Lung (tissue), 12 donors: ENCODE results near the gene CDK11B. TPM values are rescaled to one million over a fixed set of nuclear protein-coding genes. Genes with fewer than 3 reads are reported as not detected.

Experiments used
- ATAC-seq: fragments of 200-7000 bp; cut with Tn5 transposase; one replicate; pipeline ENCODE4 v1.9.1; 2020; ENCODE audit warnings: moderate number of reproducible peaks; ENCODE audit not compliant: insufficient read depth, low FRiP score
- DNase-seq, 3 donors: peaks; one replicate each; pipeline ENCODE4 v3.0.0-alpha.2; 2013 to 2017
- H3K27ac ChIP-seq, 2 donors: one replicate each; pipeline ENCODE4 v1.5.1; 2013; ENCODE audit warnings: mild to moderate bottlenecking in 2 of 2, moderate library complexity in 2 of 2, control low read depth in 1 of 2, inconsistent platforms in 1 of 2, low read depth in 1 of 2, low read length in 1 of 2
- H3K27me3 ChIP-seq, 3 donors: one replicate each; pipeline ENCODE4 v1.5.1; 2013; ENCODE audit warnings: low read length in 2 of 3; ENCODE audit not compliant: control insufficient read depth in 3 of 3, insufficient read depth in 3 of 3
- H3K36me3 ChIP-seq, 4 donors: one replicate each; pipeline ENCODE4 v1.5.1; 2013; ENCODE audit warnings: low read length in 4 of 4, mild to moderate bottlenecking in 1 of 4, moderate library complexity in 1 of 4; ENCODE audit not compliant: control insufficient read depth in 4 of 4, insufficient read depth in 4 of 4
- H3K4me1 ChIP-seq, 5 donors: one replicate each; pipeline ENCODE4 v1.5.1; 2013; ENCODE audit warnings: low read length in 5 of 5, mild to moderate bottlenecking in 2 of 5, moderate library complexity in 1 of 5; ENCODE audit not compliant: control insufficient read depth in 5 of 5, insufficient read depth in 5 of 5
- H3K4me3 ChIP-seq: one replicate; pipeline ENCODE4 v1.5.1; 2013; ENCODE audit warnings: mild to moderate bottlenecking, control low read depth, moderate library complexity
- H3K9ac ChIP-seq, 2 donors: one replicate each; pipeline ENCODE4 v1.5.1; 2013; ENCODE audit warnings: low read length in 2 of 2, control low read depth in 1 of 2; ENCODE audit not compliant: insufficient read depth in 1 of 2
- H3K9me3 ChIP-seq, 4 donors: one replicate each; pipeline ENCODE4 v1.5.1; 2013; ENCODE audit warnings: low read length in 3 of 4, mild to moderate bottlenecking in 1 of 4, moderate library complexity in 1 of 4; ENCODE audit not compliant: control insufficient read depth in 4 of 4, insufficient read depth in 3 of 4
- WGBS, 2 donors: extraction: QIAGEN DNeasy Blood & Tissue Kit; methylation state at CpG; one replicate each; pipeline ENCODE4 v1.1.7; 2013; 5-methylcytosine and 5-hydroxymethylcytosine counted together
- polyA plus RNA-seq, 2 donors: library from polyadenylated mRNA; stranded (reverse); fragments of 200-250 nt; gene quantifications; one replicate each; pipeline ENCODE4 v1.2.1, GENCODE V29; 2013
- total RNA-seq, 2 donors: library from RNA; depleted of rRNA in 1 of 2; stranded (reverse); fragments of >200 nt in 1 of 2; gene quantifications; one replicate each; pipeline ENCODE4 v1.2.1, GENCODE V29; 2014 to 2021
- TF ChIP-seq, protein P1 (sequence below): IDR thresholded peaks from 2 replicates; pipeline ENCODE4 v1.5.1; 2012; ENCODE audit warnings: mild to moderate bottlenecking; ENCODE audit errors: control extremely low read depth, extremely low read depth
- donor health status: control.
- donor health status: control.
- donor health status: Bipolar disorder and iron deficiency.
- donor health status: healthy.
- donor health status: DM: yes; HTN: yes; CAD: no.

CDK11B gene
- total and polyA plus RNA-seq, 4 donors: 15.7 to 39.6 (median 24.2) TPM

DNA sequence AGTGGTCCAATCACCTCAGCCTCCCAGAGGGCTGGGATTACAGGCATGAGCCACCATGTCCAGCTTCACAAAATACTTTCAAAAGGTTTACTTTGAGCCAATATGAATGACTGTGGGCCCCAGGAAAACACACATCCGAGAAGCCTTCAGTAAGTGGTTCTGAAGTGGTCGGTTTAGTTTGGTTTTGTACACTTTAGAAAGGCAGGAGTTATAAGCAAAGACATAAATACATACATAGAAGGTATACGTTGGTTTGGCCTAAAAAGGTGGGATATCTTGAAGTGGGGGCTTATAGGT is 46.8 kb downstream of the CDK11B start:
- Histone ChIP-seq H3K27me3 (no peaks in the 10 kb centered on the region), H3K4me1 (peaks cover 6 to 25% (median 10%) of the 10 kb centered on the region in 5 donors), H3K27ac (peak overlapping the region in 1 of 2 donors; percentile 79), H3K9ac (no peak overlapping the region), H3K4me3 (no peak overlapping the region), H3K36me3 (peaks cover 0 to 1% (median 0%) of the 10 kb centered on the region in 4 donors), H3K9me3 (no peaks in the 10 kb centered on the region)
- peak; percentile 48 to 85 (median 70) for DNase-seq
- no peak for ATAC-seq
- WGBS, 2 donors: 74% methylated on average over 3 of the region's 3 CpGs
- TF ChIP-seq, protein P1, sequence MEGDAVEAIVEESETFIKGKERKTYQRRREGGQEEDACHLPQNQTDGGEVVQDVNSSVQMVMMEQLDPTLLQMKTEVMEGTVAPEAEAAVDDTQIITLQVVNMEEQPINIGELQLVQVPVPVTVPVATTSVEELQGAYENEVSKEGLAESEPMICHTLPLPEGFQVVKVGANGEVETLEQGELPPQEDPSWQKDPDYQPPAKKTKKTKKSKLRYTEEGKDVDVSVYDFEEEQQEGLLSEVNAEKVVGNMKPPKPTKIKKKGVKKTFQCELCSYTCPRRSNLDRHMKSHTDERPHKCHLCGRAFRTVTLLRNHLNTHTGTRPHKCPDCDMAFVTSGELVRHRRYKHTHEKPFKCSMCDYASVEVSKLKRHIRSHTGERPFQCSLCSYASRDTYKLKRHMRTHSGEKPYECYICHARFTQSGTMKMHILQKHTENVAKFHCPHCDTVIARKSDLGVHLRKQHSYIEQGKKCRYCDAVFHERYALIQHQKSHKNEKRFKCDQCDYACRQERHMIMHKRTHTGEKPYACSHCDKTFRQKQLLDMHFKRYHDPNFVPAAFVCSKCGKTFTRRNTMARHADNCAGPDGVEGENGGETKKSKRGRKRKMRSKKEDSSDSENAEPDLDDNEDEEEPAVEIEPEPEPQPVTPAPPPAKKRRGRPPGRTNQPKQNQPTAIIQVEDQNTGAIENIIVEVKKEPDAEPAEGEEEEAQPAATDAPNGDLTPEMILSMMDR: no peak

DNA sequence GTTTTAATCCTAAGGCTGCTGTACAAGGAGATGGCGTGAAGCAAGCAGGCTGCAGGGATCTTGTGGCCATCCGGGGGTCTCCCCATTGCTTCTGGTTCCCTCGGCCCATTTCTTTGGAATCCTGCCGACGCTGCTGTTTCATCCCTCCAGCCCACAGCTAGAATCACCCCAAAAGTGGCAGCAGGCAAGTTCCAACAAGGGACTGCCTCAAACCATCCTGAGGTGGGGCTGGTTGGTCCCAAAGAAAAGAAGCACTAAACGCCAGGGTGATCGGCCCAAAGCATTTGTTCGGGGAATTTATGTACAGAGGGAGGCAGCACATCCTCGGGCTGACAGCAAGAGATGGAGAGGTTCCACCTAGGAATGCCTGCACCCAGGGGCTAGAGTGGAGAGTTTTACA is 48.0 kb downstream of the CDK11B start:
- Histone ChIP-seq H3K9ac (no peak overlapping the region), H3K4me3 (no peak overlapping the region), H3K9me3 (no peaks in the 10 kb centered on the region), H3K4me1 (peaks cover 4 to 16% (median 6%) of the 10 kb centered on the region in 5 donors), H3K27me3 (no peaks in the 10 kb centered on the region), H3K36me3 (no peaks in the 10 kb centered on the region), H3K27ac (peak overlapping the region in 1 of 2 donors; percentile 70)
- DNase-seq (no peak), ATAC-seq (no peak)
- TF ChIP-seq, protein P1: no peak
- 68 to 82% methylated on average over 9 of the region's 9 CpGs for WGBS, 2 donors

DNA sequence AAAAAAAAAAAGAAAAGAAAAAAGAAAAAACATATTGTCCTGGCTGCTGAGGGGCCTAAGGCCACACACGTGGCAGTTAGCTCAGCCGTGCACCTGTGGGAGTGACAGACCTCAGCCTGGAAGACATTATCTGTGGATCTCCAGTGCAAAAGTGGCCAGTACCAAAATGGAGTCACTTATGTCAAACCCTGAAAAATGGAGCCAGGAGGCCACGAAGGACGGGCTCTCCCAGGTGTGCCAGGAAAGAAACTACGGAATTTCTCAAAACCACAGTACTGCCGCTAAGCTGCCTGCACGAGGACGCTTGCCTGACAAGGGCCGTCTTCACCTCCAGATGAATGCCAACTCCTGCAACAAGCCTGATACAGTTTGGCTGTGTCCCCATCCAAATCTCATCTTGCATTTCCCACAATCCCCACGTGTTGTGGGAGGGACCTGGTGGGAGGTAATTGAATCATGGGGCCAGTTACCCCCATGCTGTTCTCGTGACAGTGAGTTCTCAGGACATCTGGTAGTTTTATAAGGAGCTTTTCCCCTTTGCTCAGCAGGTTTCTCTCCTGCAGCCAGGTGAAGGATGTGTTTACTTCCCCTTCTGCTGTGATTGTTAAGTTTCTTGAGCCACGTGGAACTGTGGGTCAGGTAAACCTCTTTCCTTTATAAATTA is 48.9 kb downstream of the CDK11B start:
- H3K9me3 ChIP-seq: no peaks in the 10 kb centered on the region
- H3K4me3 ChIP-seq: no peak overlapping the region
- no peak overlapping the region for H3K9ac ChIP-seq
- no peak for DNase-seq
- no peaks in the 10 kb centered on the region for H3K27me3 ChIP-seq
- peak overlapping the region in 1 of 2 donors; percentile 70 for H3K27ac ChIP-seq
- ATAC-seq: no peak
- WGBS, 2 donors: 56 to 78% methylated on average over 12 of the region's 12 CpGs
- peaks cover 4 to 16% (median 6%) of the 10 kb centered on the region in 5 donors for H3K4me1 ChIP-seq
- no peaks in the 10 kb centered on the region for H3K36me3 ChIP-seq
- TF ChIP-seq, protein P1: no peak

DNA sequence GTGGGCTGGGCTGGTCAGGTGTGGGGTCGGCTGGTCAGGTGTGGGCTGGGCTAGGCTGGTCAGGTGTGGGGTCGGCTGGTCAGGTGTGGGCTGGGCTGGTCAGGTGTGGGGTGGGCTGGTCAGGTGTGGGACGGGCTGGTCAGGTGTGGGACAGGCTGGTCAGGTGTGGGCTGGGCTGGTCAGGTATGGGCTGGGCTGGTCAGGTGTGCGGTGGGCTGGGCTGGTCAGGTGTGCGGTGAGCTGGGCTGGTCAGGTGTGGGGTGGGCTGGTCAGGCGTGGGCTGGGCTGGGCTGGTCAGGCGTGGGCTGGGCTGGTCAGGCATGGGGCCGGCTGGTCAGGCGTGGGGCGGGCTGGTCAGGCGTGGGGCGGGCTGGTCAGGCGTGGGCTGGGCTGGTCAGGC is 52.6 kb downstream of the CDK11B start:
- ATAC-seq: no peak
- no peak overlapping the region for H3K27ac ChIP-seq
- no peaks in the 10 kb centered on the region for H3K36me3 ChIP-seq
- H3K4me1 ChIP-seq: peaks cover 0 to 3% (median 0%) of the 10 kb centered on the region in 5 donors
- TF ChIP-seq, protein P1: no peak
- no peaks in the 10 kb centered on the region for H3K9me3 ChIP-seq
- H3K4me3 ChIP-seq: no peak overlapping the region
- H3K27me3 ChIP-seq: peaks cover 0 to 6% (median 0%) of the 10 kb centered on the region in 3 donors
- DNase-seq: no peak
- H3K9ac ChIP-seq: no peak overlapping the region
- WGBS, 2 donors: 89 to 90% methylated on average over 12 to 13 of the region's 13 CpGs
